ENCODE results near the gene WRNIP1.

Gene WRNIP1

GRCh38 chr6:2828629-2829028, 63.4 kb downstream of the WRNIP1 start:
- peaks cover 9% of the 10 kb centered on the region for H3K36me3 ChIP-seq (ENCODE audit: low read length)
- no peak overlapping the region for H3K9ac ChIP-seq (ENCODE audit: low read length)
- no peak overlapping the region for H2AFZ ChIP-seq (ENCODE audit: low read depth, low read length, severe bottlenecking)
- H3K4me3 ChIP-seq (ENCODE audit: insufficient read depth, low read length, poor library complexity, severe bottlenecking), result no peak overlapping the region
- H3F3A ChIP-seq (ENCODE audit: insufficient read depth), result peaks cover 21% of the 10 kb centered on the region; the same call in 1 of the 2 replicates
- no peaks in the 10 kb centered on the region for H3K27me3 ChIP-seq (ENCODE audit: low read length)
- no peak overlapping the region for H3K27ac ChIP-seq (ENCODE audit: low read depth, low read length)
- TF ChIP-seq, protein P1, sequence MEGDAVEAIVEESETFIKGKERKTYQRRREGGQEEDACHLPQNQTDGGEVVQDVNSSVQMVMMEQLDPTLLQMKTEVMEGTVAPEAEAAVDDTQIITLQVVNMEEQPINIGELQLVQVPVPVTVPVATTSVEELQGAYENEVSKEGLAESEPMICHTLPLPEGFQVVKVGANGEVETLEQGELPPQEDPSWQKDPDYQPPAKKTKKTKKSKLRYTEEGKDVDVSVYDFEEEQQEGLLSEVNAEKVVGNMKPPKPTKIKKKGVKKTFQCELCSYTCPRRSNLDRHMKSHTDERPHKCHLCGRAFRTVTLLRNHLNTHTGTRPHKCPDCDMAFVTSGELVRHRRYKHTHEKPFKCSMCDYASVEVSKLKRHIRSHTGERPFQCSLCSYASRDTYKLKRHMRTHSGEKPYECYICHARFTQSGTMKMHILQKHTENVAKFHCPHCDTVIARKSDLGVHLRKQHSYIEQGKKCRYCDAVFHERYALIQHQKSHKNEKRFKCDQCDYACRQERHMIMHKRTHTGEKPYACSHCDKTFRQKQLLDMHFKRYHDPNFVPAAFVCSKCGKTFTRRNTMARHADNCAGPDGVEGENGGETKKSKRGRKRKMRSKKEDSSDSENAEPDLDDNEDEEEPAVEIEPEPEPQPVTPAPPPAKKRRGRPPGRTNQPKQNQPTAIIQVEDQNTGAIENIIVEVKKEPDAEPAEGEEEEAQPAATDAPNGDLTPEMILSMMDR (IDR thresholded peaks at IDR 0.05; ENCODE audit: insufficient read depth, low read length, poor library complexity, severe bottlenecking), result no peak
- H3K4me2 ChIP-seq (ENCODE audit: low read depth, low read length, poor library complexity, severe bottlenecking), result no peak overlapping the region
- H3K9me3 ChIP-seq (ENCODE audit: insufficient read depth, low read length), result no peaks in the 10 kb centered on the region
- peaks cover 3% of the 10 kb centered on the region; the same call in 1 of the 2 replicates for H4K20me1 ChIP-seq (ENCODE audit: low read depth, low read length)
- no peaks in the 10 kb centered on the region for H3K9me2 ChIP-seq (replicated peaks; ENCODE audit: insufficient read depth, low read length)
- no peaks in the 10 kb centered on the region for H3K79me2 ChIP-seq (ENCODE audit: insufficient read depth, low read length)

- TF ChIP-seq EZH2phosphoT487 (conservative IDR thresholded peaks at IDR 0.05; ENCODE audit: low read length), result no peak
- TF ChIP-seq, protein P1 (IDR thresholded peaks at IDR 0.05; ENCODE audit: insufficient read depth, low read length, poor library complexity, severe bottlenecking), result no peak
- H3K4me2 ChIP-seq (ENCODE audit: low read depth, low read length, poor library complexity, severe bottlenecking), result no peak overlapping the region
- H3K9me3 ChIP-seq (ENCODE audit: insufficient read depth, low read length), result no peaks in the 10 kb centered on the region
- no peak overlapping the region for H3K4me3 ChIP-seq (ENCODE audit: insufficient read depth, low read length, poor library complexity, severe bottlenecking)
- no peak overlapping the region for H3K9ac ChIP-seq (ENCODE audit: low read length)
- H2AFZ ChIP-seq (ENCODE audit: low read depth, low read length, severe bottlenecking), result no peak overlapping the region
- H3K36me3 ChIP-seq (ENCODE audit: low read length), result peaks cover 14% of the 10 kb centered on the region
- no peak overlapping the region for H3K27ac ChIP-seq (ENCODE audit: low read depth, low read length)
- peaks cover 21% of the 10 kb centered on the region; the same call in 1 of the 2 replicates for H3F3A ChIP-seq (ENCODE audit: insufficient read depth)
- no peaks in the 10 kb centered on the region for H3K9me2 ChIP-seq (replicated peaks; ENCODE audit: insufficient read depth, low read length)
- H3K27me3 ChIP-seq (ENCODE audit: low read length), result no peaks in the 10 kb centered on the region
- H3K79me2 ChIP-seq (ENCODE audit: insufficient read depth, low read length), result no peaks in the 10 kb centered on the region
- peaks cover 3% of the 10 kb centered on the region; the same call in 1 of the 2 replicates for H4K20me1 ChIP-seq (ENCODE audit: low read depth, low read length)
These were observed 64.1 kb downstream of the WRNIP1 start for GRCh38 chr6:2829253-2829652.

DNA sequence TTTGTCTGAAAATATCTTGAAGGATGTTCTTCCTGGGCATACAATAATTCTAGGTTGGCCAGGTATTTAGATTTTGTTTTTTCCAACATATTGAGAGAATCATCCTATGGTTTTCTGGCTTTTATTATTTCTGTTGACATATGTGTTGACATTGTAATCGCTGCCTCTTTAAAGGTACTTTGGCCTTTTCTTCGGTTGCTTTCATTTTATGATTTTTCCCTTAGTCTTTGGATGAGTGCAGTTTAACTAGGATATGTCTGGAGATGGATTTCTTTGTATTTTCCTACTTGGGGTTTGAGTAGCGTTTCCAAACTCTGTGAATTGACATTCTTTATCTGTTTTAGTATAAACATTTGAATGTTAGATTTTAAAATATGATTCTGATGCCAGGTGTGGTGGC, 65.0 kb downstream of the WRNIP1 start:
- Histone ChIP-seq H3K27ac (ENCODE audit: low read depth, low read length) (no peak overlapping the region), H3K4me2 (ENCODE audit: low read depth, low read length, poor library complexity, severe bottlenecking) (no peak overlapping the region), H3K9me2 (replicated peaks; ENCODE audit: insufficient read depth, low read length) (no peaks in the 10 kb centered on the region), H3K9ac (ENCODE audit: low read length) (no peak overlapping the region), H3K36me3 (ENCODE audit: low read length) (peaks cover 23% of the 10 kb centered on the region), H4K20me1 (ENCODE audit: low read depth, low read length) (peaks cover 3% of the 10 kb centered on the region; the same call in 1 of the 2 replicates), H3K27me3 (ENCODE audit: low read length) (no peaks in the 10 kb centered on the region), H3F3A (ENCODE audit: insufficient read depth) (peaks cover 21% of the 10 kb centered on the region; the same call in 1 of the 2 replicates), H2AFZ (ENCODE audit: low read depth, low read length, severe bottlenecking) (no peak overlapping the region), H3K79me2 (ENCODE audit: insufficient read depth, low read length) (no peaks in the 10 kb centered on the region), H3K9me3 (ENCODE audit: insufficient read depth, low read length) (no peaks in the 10 kb centered on the region), H3K4me3 (ENCODE audit: insufficient read depth, low read length, poor library complexity, severe bottlenecking) (no peak overlapping the region)
- TF ChIP-seq EZH2phosphoT487 (conservative IDR thresholded peaks at IDR 0.05; ENCODE audit: low read length), result no peak
- TF ChIP-seq, protein P1 (IDR thresholded peaks at IDR 0.05; ENCODE audit: insufficient read depth, low read length, poor library complexity, severe bottlenecking), result no peak
